NCI-H510A (cell line): ENCODE results near the gene NFYB.
"Not testable (repeated sequence)": the region's sequence is repeated elsewhere in the genome, so short reads cannot be mapped to it uniquely, and the experiment has no call there.

Experiments used
- DNase-seq: peaks from one replicate; lab custom pipeline; 2025; lab: John Stamatoyannopoulos, UW

NFYB gene

DNA sequence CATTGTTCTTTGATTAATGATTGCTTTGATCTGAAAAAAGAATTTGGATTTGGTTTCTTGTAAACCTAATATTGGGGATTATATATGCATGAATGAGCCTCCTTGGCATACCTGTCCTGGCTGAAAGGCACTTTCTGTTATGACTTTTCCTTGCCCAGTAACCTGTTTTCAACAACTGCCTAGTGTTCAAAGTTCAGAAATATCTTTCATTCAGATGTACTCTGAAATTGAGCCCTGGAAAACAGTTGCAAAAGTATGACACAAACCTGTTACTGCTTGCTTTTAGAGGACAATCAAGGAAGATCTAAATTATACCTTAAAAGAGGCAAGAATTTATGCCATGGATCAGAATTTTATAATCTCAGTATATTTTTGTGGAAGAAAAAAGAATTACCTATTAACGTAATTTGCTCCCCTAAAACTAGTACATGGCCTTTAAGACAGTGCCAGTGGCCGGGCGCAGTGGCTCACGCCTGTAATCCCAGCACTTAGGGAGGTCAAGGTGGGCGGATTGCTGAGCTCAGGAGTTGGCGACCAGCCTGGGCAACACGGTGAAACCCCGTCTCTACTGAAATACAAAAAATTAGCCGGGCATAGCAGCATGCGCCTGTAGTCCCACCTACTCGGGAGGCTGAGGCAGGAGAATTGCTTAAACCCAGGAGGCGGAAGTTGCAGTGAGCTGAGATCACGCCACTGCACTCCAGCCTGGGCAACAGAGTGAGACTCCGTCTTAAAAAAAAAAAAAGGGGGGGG is 23.0 kb downstream of the NFYB start:
- DNase-seq, result not testable (repeated sequence)

DNA sequence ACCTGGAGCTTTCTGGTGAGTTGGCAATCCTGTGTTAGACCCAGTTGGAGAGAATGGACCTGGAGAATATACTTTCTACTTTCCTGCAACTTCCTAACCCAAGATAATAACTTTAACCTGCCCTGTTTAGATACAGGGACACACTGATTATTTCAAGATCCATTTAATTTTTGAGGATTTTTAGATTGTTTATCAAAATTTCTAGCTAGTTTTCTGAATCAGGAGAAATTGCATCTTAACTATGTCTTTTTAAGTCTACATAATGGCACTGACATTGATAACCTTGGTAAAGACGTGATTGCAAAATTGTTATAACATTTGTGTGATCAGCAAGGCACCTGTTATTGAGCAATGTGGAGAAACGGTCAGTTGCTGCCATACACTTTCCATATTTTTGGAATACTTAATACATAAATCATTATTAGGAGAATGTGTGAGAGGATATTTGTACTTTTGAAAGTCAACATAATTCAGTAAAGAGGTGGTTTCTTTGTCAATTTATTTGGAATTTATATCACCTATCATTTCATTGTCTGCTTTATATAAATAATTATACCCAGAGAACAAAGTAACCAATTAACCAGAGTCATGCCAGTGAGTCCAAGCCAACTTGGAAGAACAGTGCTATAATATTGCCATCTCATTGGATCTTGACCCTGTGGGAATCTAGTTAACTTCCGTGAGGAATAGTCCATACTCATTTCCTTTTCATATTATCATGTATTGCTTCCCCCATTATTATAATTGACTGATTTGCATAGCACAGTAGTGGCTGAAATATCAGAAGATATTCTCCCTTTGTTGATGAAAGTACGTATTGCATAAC is 28.4 kb downstream of the NFYB start:
- no peak for DNase-seq

DNA sequence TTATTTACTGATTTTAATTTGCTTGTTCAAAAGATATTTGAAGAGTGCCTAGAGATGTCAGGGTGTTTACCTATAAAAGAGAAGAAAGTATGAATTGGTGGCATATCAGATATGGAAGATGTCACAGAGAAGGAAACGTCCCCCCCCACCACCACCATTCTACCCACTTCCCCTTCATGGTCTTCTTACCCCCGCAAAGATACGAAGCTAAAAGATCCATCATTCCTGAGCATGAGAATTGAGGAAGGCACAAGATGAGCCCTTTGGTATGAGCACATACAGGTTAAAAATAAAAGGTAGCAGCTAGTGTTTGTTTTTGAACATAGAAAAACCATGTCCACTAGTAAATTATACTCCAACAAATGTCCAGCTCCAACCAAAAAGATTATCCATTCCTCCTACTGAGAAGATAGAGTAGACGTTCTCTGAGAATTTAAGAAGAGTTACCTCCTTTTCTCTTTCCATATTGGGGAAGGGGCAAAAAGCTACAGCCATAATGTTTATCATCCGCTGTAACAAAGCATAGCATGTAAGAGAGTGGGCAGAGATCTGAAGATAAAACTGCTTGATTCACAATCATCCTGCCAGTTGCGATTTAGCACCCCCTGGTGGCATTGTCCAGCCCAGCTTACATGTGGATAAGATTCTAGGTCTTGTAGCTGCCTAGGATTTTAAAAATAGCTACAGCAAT is 29.1 kb downstream of the NFYB start:
- DNase-seq, result peak; percentile 40

DNA sequence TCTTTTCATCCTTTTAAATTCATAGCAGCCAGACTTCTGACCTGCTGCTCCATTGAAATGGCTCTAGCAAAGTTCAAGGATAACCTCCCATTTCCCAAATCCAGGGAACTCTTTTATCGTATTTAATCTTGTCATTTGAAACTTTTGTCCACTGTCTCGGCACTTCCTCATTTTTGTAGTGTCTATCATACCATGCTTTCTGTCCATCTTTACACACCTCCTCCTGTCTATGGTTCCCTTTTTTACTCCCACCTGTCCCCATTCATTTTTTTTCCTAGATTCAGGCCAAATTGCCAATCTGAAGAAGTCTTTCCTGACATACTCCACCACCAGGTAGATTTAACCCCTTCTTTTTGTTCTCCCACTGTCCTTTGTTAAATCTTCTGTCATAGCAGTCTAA is 31.0 kb downstream of the NFYB start:
- DNase-seq, result no peak

DNA sequence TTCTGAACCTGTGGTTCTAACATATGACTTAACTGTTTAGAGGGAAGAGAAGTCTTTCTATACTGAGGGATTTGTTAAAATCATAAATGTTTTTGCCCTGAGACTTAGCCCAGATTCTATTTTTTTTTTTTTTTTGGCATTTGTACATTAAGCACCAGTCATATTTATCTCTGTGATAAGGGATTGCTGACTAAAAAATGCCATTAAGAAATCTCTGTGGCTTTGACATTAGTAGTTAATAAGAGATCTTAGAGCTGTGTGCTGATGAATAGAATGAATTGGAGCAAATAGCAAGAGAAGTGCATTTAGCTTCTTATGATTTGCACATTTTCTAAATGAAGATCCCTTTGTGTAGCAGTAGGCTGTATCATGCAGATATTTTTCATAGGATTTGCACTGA is 32.5 kb downstream of the NFYB start:
- DNase-seq, result no peak

DNA sequence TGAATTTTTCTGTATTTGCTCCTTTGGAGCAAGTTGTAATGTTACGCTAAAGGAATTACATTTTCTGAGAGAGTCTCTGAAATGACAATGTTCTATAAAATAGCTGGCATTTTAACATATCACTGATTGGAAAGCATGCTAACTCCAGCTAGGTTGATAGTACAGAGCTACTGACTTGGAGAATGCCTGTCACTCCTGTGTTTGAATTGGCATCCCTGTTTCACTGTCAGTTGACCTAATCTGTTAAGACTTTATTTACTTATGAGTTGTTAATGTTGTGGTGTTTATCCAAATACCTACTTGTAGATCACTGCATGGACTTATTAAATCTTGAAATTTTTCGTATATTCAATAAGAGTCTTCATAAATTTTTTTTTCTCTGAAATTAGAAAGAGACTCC is 40.1 kb downstream of the NFYB start:
- DNase-seq, result no peak

DNA sequence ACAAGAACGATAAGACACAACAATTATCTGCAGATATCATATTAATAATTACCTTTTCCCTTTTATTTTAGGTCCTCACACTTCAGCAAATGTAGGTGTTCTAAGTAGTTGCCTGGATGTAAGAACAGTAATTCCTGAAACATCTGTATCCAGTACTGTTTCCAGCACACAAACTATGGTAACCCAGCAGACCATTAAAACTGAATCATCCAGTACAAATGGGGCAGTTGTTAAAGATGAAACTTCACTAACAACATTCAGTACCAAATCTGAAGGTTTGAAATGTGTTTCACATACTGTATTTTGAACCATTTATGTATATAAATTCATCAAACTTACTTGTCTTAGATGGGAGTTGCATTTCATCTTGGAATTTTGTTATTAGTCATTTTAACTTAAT is 42.7 kb downstream of the NFYB start:
- DNase-seq, result no peak

DNA sequence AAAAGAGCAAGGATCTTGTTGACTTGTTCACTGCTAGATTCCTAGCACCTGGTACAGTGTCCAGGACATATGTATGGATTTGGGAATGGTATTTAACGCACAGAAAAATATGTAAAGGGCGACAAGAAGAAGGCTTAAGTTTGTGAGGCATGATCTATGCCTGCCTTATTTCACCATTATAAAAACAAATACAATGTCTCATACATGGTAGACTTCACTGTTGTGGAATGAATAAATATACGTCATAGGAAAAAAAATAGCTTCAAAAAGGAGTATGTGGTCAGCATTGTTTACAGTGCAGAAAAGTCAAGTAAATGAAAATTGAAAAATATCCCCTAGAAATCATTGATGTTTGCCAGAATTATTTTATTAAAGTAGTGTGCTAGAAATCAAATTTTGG is 43.7 kb downstream of the NFYB start:
- no peak for DNase-seq

DNA sequence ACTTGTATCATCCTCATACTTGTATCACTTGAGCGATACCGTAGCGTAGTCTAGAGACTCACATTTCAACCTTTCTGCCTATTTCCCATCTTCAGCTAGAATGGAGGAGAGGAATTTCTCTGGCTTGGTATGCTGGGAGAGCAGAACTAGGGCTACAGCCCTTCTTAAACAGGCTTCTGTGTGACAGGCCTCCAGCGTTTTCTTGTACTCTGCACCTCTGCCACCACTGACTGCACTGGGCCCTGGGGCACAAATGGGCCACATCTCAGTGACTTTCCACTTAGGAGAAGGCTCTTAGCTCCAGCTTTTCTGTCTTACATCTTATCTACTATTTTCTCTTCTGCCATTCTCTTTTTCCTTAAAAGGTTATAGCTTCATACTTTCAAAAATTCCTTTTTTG is 46.9 kb downstream of the NFYB start:
- DNase-seq, result no peak

DNA sequence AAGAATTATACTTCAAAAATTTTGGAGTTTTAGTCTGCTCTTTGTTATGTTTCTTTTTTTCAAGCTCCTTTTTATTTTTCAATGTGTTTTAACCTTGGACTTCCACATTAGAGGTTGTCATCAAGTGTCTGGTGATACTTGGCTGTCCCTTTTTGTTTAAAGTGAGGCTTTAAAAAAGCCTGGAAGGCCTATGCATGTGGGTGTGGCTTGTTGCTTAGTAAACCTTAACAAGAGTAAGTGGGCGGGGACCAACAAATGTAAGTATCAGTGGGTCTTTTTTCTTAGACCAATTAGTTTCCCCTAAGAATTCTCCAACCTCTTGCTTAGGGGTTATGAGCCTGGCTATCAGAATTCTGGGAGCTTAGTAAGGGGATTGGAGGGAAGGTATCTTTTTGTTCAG is 47.3 kb downstream of the NFYB start:
- no peak for DNase-seq

DNA sequence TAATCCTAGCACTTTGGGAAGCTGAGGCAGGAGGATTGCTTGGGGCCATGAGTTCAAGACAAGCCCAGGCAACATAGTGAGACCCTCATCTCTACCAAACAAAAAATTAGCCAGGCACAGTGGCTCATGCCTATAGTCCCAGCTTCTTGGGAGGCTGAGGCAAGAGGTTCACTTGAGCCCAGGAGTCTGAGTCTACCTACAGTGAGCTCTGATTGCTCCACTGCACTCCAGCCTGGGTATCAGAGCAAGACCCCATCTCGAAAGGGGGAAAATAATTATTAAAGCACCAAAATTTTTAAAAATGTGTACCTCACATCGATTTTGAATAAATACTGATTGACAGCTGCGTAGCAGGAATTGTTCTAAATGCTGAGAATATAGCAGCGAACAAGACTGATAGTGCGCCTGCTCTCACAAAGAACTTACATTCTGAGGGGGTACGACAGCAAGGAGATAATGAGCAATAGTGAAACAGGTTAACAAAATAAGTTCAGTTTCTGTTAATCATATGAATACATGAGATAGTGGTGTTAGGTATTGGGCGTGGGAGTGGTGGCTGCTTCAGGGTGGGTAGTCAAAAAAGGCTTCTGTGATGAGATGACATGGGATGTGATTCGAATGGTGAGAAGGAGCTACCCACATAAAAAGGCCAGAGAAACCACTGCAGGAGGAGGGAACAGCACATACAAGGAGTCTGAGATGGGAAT is 54.1 kb downstream of the NFYB start:
- no peak for DNase-seq

DNA sequence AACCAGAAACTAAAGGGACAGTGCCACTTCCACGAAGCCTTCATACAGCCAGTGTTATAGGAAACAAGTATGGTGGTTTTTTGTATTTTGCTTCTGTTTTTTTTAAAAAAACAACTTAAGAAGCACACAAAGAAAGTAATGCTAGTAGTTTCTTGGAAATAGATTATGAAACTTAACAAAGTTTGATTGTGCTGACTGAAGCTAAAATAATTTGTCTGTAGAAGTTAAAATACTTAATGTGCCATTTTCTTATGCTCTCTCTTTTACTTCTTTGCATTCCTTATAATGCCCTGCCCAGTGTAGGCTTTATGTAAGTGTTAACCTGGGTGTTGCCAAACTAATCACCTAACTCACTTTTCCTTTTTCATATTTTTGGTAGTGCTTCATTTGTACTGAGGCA is 57.2 kb downstream of the NFYB start:
- no peak for DNase-seq

DNA sequence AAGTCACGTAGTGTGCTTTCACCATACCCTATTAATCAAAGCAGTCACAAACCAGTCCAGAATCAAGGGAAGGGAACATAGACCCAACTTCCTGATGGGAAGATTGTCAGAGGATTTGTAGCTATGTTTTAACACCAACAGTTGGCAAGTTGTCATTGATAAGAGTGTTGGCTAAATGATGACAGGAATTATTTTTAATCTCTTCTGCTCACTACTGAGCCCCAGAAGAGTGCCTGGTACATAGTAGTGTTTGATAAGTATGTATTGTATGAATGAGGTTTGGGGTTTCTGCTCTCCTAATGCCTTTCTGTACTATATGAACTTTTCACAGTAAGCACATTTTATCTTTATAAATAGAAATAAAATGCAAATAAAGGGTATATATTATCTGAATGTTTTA is 59.0 kb downstream of the NFYB start:
- DNase-seq, result no peak

DNA sequence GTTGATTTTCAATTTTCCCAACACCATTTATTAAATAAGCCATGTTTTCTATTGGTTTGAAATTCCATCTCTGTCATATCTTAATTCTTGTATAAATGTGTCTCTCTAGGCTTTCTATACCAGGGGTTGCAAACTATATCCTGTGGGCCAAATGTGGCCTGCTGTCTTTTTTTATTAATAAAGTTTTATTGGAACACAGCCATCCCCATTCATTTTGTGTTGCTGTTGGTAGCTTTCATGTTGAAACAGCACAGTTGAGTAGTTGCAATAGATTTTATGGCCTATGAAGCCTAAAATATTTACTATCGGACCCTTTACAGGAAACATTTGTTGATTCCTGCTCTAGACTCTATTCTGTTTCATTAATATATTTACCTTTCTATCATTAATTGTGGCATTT is 64.3 kb downstream of the NFYB start:
- no peak for DNase-seq

DNA sequence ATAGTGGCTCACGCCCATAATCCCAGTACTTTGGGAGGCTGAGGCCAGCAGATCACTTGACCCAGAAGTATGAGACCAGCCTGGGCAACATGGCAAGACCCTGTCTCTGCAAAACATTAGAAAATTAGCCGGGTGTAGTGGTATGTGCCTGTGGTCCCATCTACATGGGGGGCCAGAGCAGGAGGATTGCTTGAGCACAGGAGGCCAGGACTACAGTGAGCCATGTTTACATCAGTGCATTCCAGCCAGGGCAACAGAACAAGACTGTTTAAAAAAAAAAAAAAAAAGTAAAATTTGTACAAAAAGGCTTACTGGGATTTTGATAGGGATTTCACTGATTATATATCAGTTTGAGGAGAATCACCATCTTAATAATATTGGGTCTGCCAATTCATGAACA is 65.9 kb downstream of the NFYB start:
- DNase-seq, result no peak
